ENCODE data around the gene KRT38. TPM values are rescaled to one million over a fixed set of nuclear protein-coding genes. Genes with fewer than 3 reads are reported as not detected.

The KRT38 gene
- total and polyA plus RNA-seq, 2 of the 8 experiments (the other 6 are each of a cell fraction or from before 2014, with no cell fraction given): not detected

GRCh38 chr17:41407226-41407625 is 33.6 kb downstream of the KRT38 start (continued):
- TF ChIP-seq BCL11A (IDR thresholded peaks at IDR 0.05; ENCODE audit: low read depth in 2 of 2, low read length in 2 of 2): no peak
- no peak for TF ChIP-seq GTF2F1 (IDR thresholded peaks at IDR 0.05; ENCODE audit: borderline replicate concordance, low read depth, low read length)
- TF ChIP-seq SIX5 (IDR thresholded peaks at IDR 0.05; ENCODE audit: low read depth, low read length): no peak
- TF ChIP-seq SIN3A (conservative IDR thresholded peaks at IDR 0.05 in 1 of 2, IDR thresholded peaks at IDR 0.05 in 1 of 2; ENCODE audit: low read depth in 1 of 2, low read length in 2 of 2): no peak
- TF ChIP-seq EGR1 (IDR thresholded peaks at IDR 0.05; ENCODE audit: borderline replicate concordance, low read depth, low read length): no peak
- TF ChIP-seq MAX (IDR thresholded peaks at IDR 0.05): no peak

All from H1 (cell line).